Endothelial cell of umbilical vein (primary cell): ENCODE results near the gene ZCCHC4.

Experiments
- EZH2 ChIP-seq: IDR thresholded peaks from 2 replicates; pipeline ENCODE4 v1.6.1; 2012; ENCODE audit warnings: borderline replicate concordance, low read depth, mild to moderate bottlenecking, moderate library complexity, low read length, inconsistent platforms; ENCODE audit not compliant: severe bottlenecking
- FOS ChIP-seq: IDR thresholded peaks from 2 replicates; pipeline ENCODE4 v1.6.1; 2011; ENCODE audit warnings: mild to moderate bottlenecking, low read length, moderate library complexity, borderline replicate concordance; ENCODE audit not compliant: insufficient read depth
- GATA2 ChIP-seq: IDR thresholded peaks from 2 replicates; pipeline ENCODE4 v1.7.0; 2011; ENCODE audit warnings: low read depth, mild to moderate bottlenecking, moderate library complexity, mixed read lengths, low read length; ENCODE audit not compliant: insufficient read length, insufficient read depth
- JUN ChIP-seq: IDR thresholded peaks from 2 replicates; pipeline ENCODE4 v1.6.1; 2011; ENCODE audit warnings: borderline replicate concordance, low read depth; ENCODE audit not compliant: insufficient read length, insufficient read depth
- MYC ChIP-seq: IDR thresholded peaks from one replicate; pipeline ENCODE4 v1.6.1; 2011; ENCODE audit warnings: mild to moderate bottlenecking, low read depth, low read length
- POLR2A ChIP-seq: IDR thresholded peaks from 2 replicates; pipeline ENCODE4 v1.6.1; 2012; ENCODE audit warnings: low read depth, mild to moderate bottlenecking, control low read depth, low read length
- POLR2AphosphoS5 ChIP-seq: IDR thresholded peaks from 2 replicates; pipeline ENCODE4 v1.6.1; 2012; ENCODE audit warnings: low read depth, mild to moderate bottlenecking, control low read depth, low read length, moderate library complexity; ENCODE audit not compliant: insufficient read depth
- TF ChIP-seq, protein P1 (sequence below), 2 donors: IDR thresholded peaks; 1 replicate in 1 of 2; 2 replicates in 1 of 2; pipeline ENCODE4 v1.5.1; 2011; ENCODE audit warnings: low read length in 2 of 2, mild to moderate bottlenecking in 2 of 2, moderate library complexity in 2 of 2, control low read depth in 1 of 2, inconsistent platforms in 1 of 2, low read depth in 1 of 2; ENCODE audit not compliant: insufficient read depth in 1 of 2; ENCODE audit errors: extremely low read depth in 1 of 2
- TF ChIP-seq, protein P2 (sequence below): IDR thresholded peaks from 2 replicates; pipeline ENCODE4 v1.6.1; 2011; ENCODE audit not compliant: insufficient read depth, insufficient read length

DNA sequence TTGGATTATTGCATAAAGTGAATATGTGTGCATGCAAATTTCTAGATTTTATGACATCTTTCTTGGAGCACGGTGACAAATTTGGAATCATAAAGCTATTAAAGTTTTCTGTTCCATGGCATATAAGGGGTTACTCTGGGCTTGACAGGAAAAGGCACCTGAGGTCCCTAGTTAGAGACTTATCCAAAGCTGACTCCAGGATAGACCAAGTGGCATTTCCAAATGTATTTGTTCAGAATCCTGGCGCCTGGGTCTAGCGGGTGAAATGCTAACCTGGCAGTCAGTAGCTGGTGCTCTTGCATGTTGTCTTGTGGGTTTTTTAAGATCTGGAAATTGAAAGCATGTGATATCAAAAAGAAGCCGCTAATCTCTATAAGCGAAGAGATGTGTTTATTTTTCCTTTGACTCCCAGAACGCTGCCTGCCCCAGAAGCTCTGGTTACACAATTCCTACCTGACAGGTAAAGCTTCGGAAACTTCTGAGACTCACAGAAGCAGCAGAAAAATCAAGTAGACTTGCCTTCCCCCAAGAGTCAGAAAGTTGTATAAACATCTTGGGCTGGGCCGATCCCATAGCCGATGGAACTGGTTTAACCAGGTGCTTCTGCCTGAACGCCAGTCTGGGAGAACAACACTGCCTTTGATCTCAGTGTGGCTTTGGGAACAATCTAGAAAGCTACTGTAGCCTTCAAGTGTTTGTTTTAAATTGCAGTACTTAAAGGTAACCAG is 12.9 kb upstream of the ZCCHC4 start:
- TF ChIP-seq POLR2AphosphoS5 (no peak), POLR2A (no peak), GATA2 (no peak), JUN (no peak), EZH2 (no peak), FOS (no peak), MYC (no peak)
- TF ChIP-seq, protein P1, sequence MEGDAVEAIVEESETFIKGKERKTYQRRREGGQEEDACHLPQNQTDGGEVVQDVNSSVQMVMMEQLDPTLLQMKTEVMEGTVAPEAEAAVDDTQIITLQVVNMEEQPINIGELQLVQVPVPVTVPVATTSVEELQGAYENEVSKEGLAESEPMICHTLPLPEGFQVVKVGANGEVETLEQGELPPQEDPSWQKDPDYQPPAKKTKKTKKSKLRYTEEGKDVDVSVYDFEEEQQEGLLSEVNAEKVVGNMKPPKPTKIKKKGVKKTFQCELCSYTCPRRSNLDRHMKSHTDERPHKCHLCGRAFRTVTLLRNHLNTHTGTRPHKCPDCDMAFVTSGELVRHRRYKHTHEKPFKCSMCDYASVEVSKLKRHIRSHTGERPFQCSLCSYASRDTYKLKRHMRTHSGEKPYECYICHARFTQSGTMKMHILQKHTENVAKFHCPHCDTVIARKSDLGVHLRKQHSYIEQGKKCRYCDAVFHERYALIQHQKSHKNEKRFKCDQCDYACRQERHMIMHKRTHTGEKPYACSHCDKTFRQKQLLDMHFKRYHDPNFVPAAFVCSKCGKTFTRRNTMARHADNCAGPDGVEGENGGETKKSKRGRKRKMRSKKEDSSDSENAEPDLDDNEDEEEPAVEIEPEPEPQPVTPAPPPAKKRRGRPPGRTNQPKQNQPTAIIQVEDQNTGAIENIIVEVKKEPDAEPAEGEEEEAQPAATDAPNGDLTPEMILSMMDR (IDR thresholded peaks at IDR 0.05; ENCODE audit: extremely low read depth in 1 of 2, insufficient read depth in 1 of 2, low read depth in 1 of 2, low read length in 2 of 2): no peak
- TF ChIP-seq, protein P2, sequence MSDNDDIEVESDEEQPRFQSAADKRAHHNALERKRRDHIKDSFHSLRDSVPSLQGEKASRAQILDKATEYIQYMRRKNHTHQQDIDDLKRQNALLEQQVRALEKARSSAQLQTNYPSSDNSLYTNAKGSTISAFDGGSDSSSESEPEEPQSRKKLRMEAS: no peak
